SKM-1 (cell line): Measurements from ENCODE around the gene NHERF1.

ENCODE experiments used
- DNase-seq: peaks from one replicate; lab custom pipeline; 2025; ENCODE audit not compliant: unreplicated experiment; lab: John Stamatoyannopoulos, UW

Gene NHERF1

DNA sequence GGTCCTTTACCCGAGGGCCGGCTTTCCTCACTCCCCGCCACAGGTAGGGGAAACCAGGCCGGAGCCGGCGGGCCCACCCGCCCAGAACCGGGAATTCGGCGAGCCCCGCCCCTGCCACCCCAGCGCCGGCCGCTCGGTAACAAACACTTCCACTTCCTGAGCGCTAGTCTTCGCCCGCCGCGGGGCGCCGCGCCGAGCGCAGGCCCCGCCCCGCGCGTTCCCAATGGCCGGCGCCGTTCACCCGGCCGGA is 224 bp upstream of the NHERF1 start:
- DNase-seq, result no peak

DNA sequence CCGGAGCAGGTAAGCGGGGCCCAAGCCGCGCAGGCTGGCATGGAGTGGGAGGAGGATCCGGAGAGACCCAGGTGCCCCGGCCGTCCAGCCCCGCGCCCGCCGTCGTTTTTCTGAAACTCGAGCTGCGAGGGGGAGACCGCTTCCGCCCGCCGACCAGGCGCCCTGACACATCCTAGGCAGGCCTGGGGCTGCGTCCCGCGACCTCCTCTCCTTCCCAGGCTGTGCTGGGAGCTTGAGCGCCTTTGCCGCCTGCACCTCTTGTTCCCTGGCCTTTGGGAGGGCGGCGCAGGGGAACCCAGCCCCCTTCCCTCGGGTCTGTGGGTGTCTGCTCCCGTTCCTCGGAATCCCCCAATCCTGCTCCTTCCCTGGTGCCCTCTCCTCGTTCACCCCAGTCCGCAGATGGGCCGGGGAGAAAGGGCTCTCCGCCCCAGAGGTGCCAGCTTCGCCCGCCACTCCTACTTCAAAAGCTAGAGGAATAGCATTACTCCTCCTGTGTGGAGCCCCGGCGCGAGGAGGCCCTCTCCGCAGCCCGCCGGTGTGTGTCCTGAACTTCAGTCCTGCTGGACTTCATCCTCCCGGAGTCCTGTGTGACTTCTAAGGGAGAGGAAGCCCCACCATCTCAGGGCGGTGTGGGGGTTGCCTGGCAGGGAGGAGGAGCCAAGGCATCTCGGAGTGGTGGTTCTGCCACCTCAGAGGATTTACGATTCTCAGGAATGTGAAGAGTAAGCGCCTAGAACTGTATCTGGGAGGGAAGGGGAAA is 1.0 kb downstream of the NHERF1 start:
- DNase-seq, result no peak

DNA sequence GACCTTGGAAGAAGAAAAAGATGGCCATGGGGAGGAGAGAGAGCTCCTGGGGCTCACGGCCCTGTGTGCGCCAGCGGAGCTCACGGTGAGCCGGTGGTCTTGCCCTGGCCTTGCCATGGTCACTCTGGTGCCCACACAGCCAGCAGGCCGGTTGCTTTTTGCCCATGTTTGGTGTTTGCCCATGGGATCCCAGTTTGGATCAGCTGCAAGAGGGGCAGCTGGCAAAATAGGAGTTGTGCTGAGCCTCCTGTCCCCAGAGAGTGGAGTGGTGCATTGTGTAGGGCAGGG is 1.6 kb downstream of the NHERF1 start:
- DNase-seq, result no peak

DNA sequence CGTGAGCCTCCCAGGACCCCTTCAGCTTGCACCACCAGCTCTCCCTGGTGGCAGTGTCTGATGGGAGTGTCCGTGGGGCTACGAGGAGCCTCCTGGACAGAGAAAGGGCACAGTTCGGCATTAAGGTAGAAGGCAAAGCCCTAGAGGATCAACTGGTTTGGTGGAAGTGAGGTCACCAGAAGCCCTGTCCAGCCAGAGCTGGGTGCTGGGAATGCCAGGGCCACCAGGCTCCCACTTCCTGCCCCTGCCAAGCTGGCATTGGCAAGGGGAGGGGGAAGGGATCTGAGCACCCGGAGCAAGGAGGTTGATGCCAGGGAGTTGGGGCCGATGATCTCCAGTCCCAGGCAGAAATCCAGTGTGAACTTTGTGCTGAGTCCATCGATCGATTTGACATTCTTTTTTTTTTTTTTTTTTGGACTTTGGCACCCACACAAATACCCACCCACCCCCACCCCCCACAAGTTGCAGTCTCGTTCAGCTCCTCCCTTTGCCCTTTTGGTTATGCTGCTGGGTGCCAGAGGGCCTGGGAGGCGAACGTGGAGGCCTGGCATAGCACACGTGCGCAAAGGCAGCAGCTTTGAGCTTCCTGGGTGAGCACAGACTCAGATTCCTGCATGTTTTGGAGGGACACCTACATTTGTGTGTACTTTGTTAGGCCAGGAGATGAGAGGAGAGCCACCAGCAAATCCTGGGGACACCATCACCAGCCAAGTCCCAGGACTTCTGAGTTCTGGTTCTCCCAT is 2.1 kb downstream of the NHERF1 start:
- DNase-seq, result no peak

DNA sequence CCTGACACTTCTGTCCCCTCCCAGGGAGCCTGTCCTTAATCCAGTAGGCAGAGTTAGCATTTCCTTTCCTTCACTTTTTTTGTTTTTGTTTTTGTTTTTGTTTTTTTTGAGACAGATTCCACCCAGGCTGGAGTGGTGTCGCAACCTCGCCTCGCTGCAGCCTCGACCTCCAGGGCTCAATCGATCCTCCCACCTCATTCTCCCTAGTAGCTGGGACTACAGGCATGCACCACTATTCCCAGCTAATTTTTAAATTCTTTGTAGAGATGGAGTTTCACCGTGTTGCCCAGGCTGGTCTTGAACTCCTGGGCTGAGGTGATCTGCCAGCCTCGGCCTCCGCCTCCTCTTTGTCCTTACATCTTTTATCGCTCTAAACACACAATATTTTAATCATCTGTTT is 4.0 kb downstream of the NHERF1 start:
- no peak for DNase-seq

DNA sequence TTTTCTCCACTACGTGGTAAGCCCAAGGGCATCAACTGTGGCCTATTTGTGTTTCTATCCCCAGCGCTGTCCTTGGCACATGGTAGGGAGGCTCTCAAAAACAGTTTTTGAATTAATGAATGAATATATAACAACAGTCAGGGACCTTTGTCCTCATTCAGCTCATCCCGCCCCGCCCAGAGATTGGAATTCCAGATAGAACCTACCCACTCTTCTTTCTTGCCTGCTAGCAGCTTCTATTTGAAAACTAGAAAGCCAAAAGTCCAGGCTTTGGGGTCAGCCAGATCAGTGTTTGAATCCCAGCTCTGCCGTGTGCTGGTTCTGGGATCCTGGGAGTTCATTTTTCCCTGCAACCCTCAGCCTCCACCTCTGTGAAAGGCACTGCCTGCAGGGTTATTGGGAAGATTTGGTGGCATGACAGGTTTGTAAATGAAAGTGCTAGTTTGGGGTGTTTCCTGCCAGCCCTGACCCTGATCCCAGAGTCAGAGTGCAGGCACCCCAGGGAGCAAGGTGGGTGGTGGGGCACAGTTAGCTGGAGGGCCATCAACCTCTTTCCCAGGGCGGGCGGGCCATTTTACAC is 4.5 kb downstream of the NHERF1 start:
- DNase-seq, result no peak

DNA sequence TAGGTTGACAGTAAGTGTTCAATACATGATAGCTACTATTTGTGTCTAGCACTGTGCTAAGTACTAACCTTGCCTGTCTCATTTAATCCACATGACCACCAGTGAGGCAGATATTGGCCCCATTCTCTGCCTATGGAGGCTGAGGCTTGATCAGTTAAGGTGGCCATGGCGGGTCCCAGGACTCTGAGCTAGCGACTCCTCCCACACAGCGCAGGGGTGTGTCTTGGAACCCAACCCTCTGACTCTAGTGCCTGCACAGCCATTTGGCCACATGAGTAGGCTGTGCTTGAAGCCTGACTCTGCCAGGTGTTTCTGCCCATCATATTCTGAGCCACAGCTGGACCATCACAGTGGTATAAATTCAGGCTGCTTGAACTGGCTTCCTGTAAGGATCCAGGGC is 6.4 kb downstream of the NHERF1 start:
- DNase-seq, result no peak

DNA sequence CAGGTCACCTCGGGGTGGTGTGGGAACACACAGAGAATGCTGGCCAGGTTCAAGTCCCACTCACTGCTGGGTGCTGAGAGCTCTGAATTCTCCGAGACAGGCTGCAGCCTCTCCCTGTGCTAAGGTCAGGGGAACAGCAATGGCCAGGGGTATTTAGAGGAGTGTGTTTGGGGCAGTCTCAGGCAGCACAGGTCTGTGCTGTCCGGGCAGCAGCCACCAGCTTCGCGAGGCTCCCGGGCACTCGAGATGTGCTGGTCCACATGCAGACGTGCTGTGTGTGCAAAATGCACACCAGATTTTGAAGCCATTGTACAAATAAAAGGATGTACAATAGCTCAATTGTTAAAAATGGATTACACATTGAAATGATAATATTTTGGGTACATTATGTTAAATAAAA is 7.1 kb downstream of the NHERF1 start:
- DNase-seq, result no peak

DNA sequence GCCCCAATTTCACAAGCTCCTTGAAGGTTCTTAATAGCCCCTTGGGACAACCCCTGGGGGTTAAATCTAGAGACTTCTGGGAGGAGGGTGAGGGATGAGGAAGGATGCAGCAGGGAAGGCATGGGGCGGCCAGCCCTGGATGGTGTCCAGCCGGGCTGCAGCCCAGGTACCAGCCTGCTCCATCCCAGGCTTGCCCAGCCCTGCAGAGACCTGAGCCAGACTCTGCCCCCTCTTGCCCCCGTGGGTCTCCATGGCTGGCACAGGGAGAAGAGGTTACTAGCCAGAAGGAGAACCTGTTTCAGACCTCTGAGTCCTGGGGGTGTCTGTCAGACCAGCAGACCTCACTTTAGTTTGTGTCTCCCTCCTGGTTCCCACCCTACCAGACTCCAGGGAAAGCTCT is 8.5 kb downstream of the NHERF1 start:
- no peak for DNase-seq

DNA sequence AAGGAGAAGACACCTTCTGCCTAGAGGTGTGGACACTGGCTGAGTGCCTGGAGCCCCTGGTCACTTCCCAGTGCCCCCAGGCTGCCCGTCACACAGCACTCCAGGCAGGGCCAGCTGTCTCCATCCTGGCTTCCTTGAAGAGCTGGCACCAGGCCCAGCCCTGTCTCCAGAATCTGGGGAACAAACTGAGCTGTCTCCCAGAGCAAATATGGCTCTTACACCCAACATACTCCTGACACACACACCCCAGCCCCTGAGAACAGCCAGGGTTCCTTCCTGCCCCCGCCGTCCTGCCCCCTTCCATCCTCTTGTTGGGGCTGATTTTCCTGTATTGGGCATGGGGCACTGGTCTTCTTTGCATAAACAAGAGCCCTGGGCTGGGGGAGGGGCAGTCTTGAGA is 9.1 kb downstream of the NHERF1 start:
- no peak for DNase-seq

DNA sequence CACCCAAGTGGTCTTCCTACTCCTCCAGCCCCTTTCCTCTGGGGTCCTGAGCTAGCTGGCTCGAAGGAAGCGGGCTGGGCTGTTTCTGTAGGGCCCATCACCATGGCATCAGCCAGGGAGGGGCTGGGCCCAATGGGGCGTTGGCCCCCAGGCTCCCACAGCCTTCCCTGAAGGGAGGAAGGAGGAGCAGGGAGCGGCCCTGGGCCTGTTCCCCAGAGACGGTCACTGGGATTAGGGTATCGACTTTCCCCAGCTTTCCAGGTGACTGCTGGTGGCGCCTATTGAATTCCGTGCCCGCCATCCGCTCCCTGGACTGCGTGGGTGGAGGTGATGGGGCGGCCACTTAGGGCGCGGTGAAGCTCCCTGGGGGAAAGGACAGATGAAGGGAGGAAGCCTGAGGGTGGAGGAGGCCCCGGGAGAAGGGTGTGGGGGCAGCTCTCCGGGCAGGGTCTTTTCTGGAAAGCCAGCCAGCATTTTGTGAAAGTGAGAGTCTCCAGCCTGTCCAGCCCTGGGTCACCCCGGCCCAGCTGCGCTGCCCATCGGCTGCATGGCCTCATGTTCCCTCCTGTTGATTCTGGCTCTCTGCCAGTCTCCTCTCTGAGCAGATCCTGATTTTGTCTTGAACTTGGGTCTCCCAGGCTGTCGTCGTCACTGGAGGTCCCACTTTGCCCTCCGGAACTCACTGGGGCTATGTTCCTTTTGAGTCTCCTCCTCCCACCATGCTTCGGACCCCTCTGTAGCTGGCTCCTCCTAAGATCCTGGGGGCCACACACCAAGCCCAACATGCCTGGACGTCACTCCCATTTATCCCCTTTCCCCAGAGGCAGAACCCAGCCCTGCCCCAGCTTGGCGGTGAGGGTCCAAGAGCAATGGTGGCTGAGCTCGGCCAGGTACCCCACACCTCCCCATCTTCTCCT is 9.8 kb downstream of the NHERF1 start:
- no peak for DNase-seq

DNA sequence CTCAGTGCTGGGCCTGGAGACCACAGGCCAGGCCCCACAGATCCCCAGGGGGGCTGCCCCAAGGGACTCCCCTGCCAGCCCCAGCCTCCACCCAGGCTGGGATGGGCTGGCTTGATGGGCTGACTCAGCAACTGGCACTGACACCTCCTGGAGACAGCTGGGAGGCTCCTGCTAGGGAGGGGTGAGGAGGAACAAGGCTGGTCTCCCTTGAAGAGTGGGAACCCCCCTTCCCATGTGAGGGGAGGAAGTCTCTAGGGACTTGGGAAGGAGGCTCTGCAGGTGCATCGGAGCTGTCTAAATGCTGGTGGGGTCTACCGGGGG is 10.4 kb downstream of the NHERF1 start:
- DNase-seq, result no peak

DNA sequence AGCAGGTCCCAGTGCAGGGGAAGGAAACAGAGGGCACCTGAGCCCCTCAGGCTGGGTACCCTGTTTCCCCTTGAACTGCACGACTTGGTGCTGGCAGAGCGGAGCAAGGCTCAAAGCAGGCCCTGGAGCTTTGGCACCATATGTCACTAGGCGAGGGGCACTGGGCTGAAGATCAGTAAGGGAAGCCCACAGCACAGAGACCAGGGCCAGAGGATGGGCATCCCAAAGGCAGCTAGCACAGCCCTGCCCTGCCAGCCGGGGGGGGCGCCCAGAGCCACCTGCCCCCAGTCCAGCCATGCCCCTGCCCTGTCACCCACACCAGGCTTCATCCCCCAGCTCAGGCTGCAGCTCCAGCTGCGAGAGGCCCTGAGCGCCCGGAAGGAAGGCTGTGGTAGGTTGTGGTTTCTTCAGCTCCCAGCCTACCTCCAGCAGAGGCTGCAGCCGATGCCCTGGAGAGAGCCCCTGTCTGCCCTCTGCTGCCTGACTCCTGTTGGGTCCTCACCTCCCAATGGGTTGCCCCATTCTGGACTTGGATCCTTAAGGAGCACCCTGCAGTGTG is 10.9 kb downstream of the NHERF1 start:
- no peak for DNase-seq

DNA sequence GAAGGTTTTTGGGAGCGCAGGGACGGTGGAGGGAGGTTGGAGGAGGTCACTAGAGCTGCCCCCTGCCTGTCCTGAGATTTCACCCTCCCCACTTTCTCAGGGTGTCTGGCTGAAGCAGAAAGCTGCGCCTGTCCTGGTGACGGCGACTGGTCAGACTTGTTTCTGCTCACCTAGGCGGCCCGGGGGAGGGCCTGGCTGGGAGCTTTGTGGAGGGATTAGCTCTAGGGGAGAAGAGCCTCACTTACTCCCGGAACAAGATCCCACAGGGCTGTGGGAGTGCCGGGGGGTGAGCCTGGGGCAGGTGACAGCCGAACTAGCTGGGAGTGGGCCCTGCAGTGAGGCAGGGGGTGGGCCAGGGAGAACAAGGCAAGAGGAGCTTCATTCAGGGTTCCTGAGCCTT is 11.5 kb downstream of the NHERF1 start:
- DNase-seq, result no peak

DNA sequence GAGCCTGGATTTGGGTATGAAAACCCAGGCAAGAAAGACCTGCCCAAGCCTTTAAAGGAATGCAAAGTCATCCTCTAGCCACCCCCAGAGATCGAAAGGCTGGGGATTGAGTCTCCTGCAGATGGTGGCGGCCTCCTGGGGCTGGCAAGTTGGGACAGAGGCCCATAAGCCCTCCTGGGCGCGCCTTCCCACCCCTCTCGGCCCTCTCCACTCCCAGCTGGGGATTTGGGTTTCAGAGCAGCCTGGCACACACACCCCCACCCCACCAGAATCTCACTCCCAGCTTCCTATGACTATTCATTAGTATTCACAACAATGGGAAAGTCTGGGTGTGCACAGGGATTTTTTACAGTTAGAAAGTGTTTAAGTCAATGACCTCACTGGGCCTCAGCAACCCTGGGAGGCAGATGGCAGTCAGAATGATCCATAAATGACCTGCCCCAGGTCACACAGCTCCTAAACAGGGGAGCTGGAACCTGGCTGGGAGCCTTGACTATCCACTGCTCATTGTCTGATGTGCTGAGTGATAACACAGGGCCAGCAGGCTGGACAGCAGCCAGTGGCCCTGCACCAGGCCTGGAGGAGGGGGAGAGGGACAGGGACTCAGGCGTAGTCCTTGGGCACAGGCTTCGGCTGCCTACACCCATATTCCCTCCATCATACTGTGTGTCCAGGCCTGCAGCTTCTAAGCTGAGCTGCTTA is 12.1 kb downstream of the NHERF1 start:
- no peak for DNase-seq

DNA sequence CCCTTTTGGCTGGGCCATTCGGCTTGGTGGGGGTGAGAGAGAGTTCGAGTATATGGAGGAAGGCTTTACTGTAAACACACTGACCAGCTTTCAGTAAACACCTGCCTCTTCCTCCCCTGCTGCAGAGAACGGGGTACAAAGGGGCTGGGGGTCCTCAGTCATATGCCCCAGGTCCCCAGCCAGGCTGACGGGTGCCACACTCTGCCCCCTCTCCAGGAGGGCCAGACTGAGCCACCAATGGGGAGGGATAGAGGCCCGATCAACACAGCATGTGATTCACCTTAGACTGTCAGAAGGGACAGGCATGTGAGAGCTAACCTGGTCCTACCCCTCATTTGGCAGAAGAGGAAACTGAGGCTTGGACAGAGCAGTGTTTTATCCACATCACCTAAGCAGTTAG is 13.0 kb downstream of the NHERF1 start:
- no peak for DNase-seq

DNA sequence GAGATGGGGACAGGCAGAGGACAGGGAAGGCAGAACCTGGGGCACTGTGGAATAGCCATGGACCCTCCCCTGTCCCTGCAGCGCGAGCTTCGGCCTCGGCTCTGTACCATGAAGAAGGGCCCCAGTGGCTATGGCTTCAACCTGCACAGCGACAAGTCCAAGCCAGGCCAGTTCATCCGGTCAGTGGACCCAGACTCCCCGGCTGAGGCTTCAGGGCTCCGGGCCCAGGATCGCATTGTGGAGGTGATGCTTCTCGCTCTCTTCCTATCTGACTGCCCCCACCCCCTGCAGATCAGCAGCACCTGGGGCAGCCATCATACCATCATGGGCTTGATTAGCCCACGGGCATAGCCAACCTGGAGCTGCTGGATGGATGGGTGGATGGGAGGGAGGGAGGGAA is 13.5 kb downstream of the NHERF1 start:
- DNase-seq, result no peak

DNA sequence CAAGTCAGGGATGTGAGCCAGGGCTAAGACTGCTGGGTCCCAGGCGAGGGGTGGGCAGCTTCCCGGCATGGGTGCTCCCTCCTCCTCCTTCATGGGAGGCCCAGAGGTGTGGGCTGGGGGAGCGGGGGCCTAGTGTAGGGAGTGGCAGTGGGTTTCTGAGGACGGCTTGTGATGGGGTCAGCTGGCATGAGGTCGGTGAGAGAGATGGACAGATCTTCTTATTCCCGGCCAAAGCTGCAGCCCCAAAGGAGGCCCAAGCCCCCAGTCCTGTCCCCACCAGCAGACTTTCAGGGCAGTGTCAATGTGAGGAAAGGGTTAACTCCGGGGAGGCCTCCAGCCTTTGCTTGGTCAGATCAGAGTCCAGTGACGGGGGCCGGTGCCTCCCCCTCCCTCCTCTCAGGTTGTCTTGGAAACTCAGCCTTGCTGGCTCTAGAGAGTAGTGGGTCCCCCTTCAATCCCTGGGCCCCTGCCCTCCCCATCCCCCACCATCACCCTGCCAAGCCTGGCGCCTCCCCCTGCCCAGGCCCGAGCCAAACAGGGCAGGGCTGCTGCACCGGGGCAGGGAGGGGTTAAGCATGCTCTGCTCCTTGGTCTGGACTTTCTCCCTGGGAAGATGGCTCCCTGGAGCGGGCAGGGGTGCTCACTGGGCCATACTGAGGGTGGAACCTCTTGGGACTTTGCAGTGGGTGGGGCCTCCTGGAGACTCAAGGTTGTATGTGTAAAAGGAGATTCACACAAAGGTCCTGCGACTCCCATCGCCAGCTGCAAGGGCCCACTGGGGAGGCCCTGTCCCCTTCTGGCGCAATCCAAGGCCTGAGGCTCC is 15.3 kb downstream of the NHERF1 start:
- no peak for DNase-seq

DNA sequence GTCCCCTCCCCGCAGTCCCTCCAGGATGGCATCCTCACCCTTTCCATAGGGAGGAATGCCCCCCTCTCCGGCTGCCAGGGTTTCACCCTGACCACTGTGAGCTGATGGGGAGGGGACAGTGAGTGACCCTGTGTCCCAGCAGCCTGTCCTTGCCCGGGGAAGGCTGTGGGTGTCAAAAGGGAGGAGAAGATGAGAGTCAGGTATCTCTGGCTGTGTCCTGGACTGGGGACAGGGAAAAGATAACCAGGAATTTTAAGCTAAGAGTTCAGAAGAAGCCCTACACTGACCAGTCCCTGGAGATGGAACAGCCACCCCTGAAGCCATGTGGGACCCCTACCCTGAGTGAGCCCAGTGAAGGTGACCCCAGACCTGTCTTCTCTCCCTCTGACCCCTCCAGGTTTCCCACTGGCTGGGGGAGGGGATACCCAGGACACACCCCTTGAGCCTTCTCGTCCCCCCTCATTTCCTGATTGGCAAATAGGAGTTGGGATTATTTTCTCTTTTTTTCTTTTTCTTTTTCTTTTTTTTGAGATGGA is 16.4 kb downstream of the NHERF1 start:
- DNase-seq, result no peak

DNA sequence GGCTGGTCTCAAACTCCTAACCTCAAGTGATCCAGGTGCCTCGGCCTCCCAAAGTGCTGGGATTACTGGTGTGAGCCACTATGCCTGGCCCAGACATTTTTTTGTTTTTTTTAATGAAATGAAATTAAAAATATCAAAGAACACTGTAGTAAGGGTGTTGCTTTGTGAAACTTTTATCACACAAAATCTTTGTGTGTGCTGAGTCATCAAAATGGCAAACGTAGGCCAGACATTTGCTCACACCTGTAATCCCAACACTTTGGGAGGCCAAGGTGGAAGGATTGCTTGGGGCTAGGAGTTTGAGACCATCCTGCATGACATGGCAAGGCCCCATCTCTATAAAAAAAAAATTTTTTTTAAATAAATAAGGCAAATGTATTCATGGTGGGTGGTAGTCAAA is 18.0 kb downstream of the NHERF1 start:
- no peak for DNase-seq
